ENCODE results near the gene ENTREP1. TPM values are rescaled to one million over a fixed set of nuclear protein-coding genes. Genes with fewer than 3 reads are reported as not detected.

ENTREP1 gene
- polyA plus RNA-seq, 6 donors from 2014 or later: not detected

- Mint-ChIP-seq H3K4me3 (no peak overlapping the region), H3K36me3 (no peaks in the 10 kb centered on the region), H3K9me3 (peaks cover 0 to 2% (median 0%) of the 10 kb centered on the region in 7 donors), H3K27ac (no peak overlapping the region), H3K4me1 (peaks cover 0 to 6% (median 5%) of the 10 kb centered on the region in 3 donors), H3K27me3 (peaks cover 18 to 48% (median 40%) of the 10 kb centered on the region in 3 donors)
- DNase-seq: no peak
- ATAC-seq (ENCODE audit: low read depth in 2 of 2): no peak
Measured at GRCh38 chr9:69330580-69330979, 5.6 kb downstream of the ENTREP1 start.

- ATAC-seq (ENCODE audit: low read depth in 2 of 2) (no peak), DNase-seq (no peak)
- Mint-ChIP-seq H3K4me3 (no peak overlapping the region), H3K36me3 (no peaks in the 10 kb centered on the region), H3K4me1 (no peaks in the 10 kb centered on the region), H3K9me3 (peaks cover 0 to 2% (median 0%) of the 10 kb centered on the region in 7 donors), H3K27me3 (peaks cover 10 to 40% (median 33%) of the 10 kb centered on the region in 3 donors), H3K27ac (no peak overlapping the region)
Measured at GRCh38 chr9:69331444-69331843, 6.4 kb downstream of the ENTREP1 start.

DNA sequence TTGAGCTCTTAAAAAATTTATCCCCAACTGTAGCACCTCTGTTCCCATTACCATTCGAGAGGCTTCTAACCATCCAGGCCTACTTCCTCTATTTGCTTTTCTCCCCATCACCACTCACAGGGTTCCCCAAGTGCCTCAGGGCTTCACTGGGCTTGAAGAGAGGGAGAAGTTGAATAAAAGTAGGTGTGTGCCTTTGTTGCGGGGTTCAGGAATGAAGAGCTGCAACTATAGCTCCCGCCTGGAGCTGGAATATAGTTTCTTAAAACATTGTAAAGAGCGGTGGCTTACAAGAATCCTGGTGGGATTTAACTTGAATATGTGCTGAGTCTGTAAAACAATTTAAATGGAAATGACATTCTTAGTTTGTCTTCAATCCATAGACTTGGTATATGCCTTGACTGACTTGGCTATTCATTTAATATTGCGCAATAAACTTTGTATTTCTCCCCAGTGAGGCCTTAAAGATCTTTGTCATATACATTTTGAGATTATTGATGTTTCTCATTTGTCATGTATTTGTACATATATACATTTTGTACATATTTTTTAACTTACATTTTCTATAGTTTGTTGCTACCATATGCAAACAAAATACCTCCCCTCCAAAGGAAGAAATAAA is 7.2 kb downstream of the ENTREP1 start:
- peaks cover 7 to 33% (median 29%) of the 10 kb centered on the region in 3 donors for H3K27me3 Mint-ChIP-seq
- DNase-seq: no peak
- no peak overlapping the region for H3K27ac Mint-ChIP-seq
- no peak for ATAC-seq (ENCODE audit: low read depth in 2 of 2)
- no peaks in the 10 kb centered on the region for H3K36me3 Mint-ChIP-seq
- H3K9me3 Mint-ChIP-seq: peaks cover 0 to 2% (median 0%) of the 10 kb centered on the region in 7 donors
- H3K4me3 Mint-ChIP-seq: no peak overlapping the region
- H3K4me1 Mint-ChIP-seq: no peaks in the 10 kb centered on the region

- Mint-ChIP-seq H3K4me3 (no peak overlapping the region), H3K9me3 (peaks cover 0 to 2% (median 0%) of the 10 kb centered on the region in 7 donors), H3K27me3 (peaks cover 0 to 26% (median 24%) of the 10 kb centered on the region in 3 donors), H3K27ac (peak overlapping the region in 1 of 6 donors; percentile 26), H3K36me3 (no peaks in the 10 kb centered on the region), H3K4me1 (no peaks in the 10 kb centered on the region)
- no peak for ATAC-seq (ENCODE audit: low read depth in 2 of 2)
- no peak for DNase-seq
Measured at GRCh38 chr9:69333716-69334115, 8.7 kb downstream of the ENTREP1 start.

DNA sequence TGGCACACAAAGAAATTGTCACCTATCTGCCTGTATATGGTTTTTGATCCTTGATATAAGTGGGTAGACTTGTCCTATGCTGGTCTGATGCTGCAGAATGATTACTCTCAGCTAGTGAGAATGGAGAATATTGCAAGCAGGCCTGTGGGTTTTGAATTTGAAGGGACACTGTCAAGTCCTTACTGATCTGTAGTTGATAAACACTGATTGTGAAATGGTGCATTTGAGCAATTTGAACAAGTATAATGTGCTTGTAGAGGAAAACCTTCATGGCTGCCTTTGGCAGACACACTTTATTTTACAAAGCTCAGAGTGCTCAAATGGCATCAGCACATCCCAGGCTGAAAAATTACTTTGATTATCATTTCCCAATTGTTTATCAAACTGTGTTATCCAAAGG is 9.3 kb downstream of the ENTREP1 start:
- no peak for ATAC-seq (ENCODE audit: low read depth in 2 of 2)
- H3K27me3 Mint-ChIP-seq: peaks cover 0 to 24% (median 22%) of the 10 kb centered on the region in 3 donors
- no peaks in the 10 kb centered on the region for H3K36me3 Mint-ChIP-seq

GRCh38 chr9:69339620-69340019 is 14.6 kb downstream of the ENTREP1 start:
- no peak for ATAC-seq (ENCODE audit: low read depth in 2 of 2)
- no peaks in the 10 kb centered on the region for H3K4me1 Mint-ChIP-seq
- no peak overlapping the region for H3K27ac Mint-ChIP-seq
- no peaks in the 10 kb centered on the region for H3K36me3 Mint-ChIP-seq
- H3K27me3 Mint-ChIP-seq: peaks cover 9 to 26% (median 16%) of the 10 kb centered on the region in 3 donors
- no peak for DNase-seq
- H3K9me3 Mint-ChIP-seq: no peaks in the 10 kb centered on the region
- H3K4me3 Mint-ChIP-seq: no peak overlapping the region

More for the DNA sequence above, 9.3 kb downstream of the ENTREP1 start:
- H3K4me3 Mint-ChIP-seq: no peak overlapping the region
- DNase-seq: no peak
- H3K9me3 Mint-ChIP-seq: peaks cover 0 to 2% (median 0%) of the 10 kb centered on the region in 7 donors
- no peak overlapping the region for H3K27ac Mint-ChIP-seq
- H3K4me1 Mint-ChIP-seq: no peaks in the 10 kb centered on the region

- DNase-seq: no peak
- H3K9me3 Mint-ChIP-seq: no peaks in the 10 kb centered on the region
- peaks cover 9 to 26% (median 16%) of the 10 kb centered on the region in 3 donors for H3K27me3 Mint-ChIP-seq
- no peaks in the 10 kb centered on the region for H3K36me3 Mint-ChIP-seq
- no peak overlapping the region for H3K4me3 Mint-ChIP-seq
- H3K4me1 Mint-ChIP-seq: no peaks in the 10 kb centered on the region
- H3K27ac Mint-ChIP-seq: no peak overlapping the region
- ATAC-seq (ENCODE audit: low read depth in 2 of 2): no peak
Measured at GRCh38 chr9:69340631-69341030, 15.6 kb downstream of the ENTREP1 start.

- ATAC-seq (ENCODE audit: low read depth in 2 of 2) (no peak), DNase-seq (no peak)
- H3K36me3 Mint-ChIP-seq: no peaks in the 10 kb centered on the region
- no peaks in the 10 kb centered on the region for H3K9me3 Mint-ChIP-seq
- no peak overlapping the region for H3K27ac Mint-ChIP-seq
- H3K4me3 Mint-ChIP-seq: no peak overlapping the region
- H3K4me1 Mint-ChIP-seq: no peaks in the 10 kb centered on the region
- peaks cover 9 to 26% (median 20%) of the 10 kb centered on the region in 3 donors for H3K27me3 Mint-ChIP-seq
Measured at GRCh38 chr9:69342769-69343168, 17.8 kb downstream of the ENTREP1 start.

GRCh38 chr9:69344459-69344858 is 19.4 kb downstream of the ENTREP1 start:
- Mint-ChIP-seq H3K4me3 (no peak overlapping the region), H3K9me3 (peaks cover 0 to 4% (median 0%) of the 10 kb centered on the region in 7 donors), H3K36me3 (no peaks in the 10 kb centered on the region), H3K4me1 (no peaks in the 10 kb centered on the region), H3K27ac (no peak overlapping the region), H3K27me3 (peaks cover 9 to 32% (median 16%) of the 10 kb centered on the region in 3 donors)
- no peak for DNase-seq
- no peak for ATAC-seq (ENCODE audit: low read depth in 2 of 2)

DNA sequence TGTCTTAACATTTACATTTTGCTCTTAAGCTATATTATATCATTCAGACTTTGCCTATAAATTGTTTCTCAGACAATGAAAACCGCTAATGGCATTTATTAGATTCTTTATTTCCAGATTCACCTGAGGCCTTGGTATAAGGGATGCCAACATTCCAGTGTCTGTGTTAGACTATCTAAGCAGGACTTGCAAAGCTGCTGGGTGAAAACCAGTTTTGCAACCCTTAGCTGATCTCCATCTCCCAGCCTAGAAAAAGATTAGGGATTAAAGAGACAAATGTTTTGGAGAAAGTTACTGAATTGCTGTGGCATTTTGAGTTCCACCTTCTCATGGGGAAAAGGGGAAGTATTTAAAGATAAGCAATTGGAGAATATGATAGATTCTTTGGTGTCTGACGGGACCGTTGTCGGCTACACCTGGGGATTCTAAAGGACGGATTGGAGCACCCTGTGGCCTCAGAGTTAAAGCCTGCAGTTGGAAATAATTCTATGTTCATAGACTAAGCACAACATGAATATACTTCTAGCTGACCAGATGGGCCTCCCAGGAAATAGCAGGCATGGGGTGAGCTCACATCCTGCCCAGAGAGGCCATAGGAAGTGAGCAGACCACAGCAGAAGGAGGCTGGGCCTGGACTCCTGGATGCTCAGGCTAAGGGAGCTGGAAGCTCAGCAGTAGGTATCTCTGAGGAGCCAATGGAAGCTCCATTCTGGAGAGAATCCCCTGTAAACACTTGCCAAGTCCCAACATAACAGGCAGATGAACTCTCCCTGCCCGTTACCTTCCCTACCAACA is 21.8 kb downstream of the ENTREP1 start:
- H3K27ac Mint-ChIP-seq: no peak overlapping the region
- DNase-seq (no peak), ATAC-seq (ENCODE audit: low read depth in 2 of 2) (no peak)
- peaks cover 0 to 10% (median 0%) of the 10 kb centered on the region in 7 donors for H3K9me3 Mint-ChIP-seq
- H3K27me3 Mint-ChIP-seq: peaks cover 9 to 23% (median 15%) of the 10 kb centered on the region in 3 donors
- no peak overlapping the region for H3K4me3 Mint-ChIP-seq
- no peaks in the 10 kb centered on the region for H3K36me3 Mint-ChIP-seq
- H3K4me1 Mint-ChIP-seq: no peaks in the 10 kb centered on the region

DNA sequence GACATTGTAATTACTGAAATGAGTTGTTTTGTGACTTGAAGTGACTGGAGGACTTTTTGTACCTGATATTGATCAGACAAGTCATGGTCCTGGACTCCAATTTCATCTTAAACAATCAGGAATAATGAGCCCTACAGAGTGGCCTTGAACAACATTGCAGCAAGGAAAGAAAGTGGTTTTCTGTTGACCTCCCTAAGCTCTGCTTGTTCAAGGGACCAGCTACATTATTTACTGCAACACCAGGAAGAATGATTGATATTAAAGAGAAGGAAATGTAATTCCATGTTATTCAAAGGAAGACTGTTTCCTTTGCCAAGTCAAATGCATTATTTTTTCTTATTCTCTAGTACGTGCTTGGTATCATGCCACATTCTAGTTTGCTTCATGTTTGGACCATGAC is 22.6 kb downstream of the ENTREP1 start:
- Mint-ChIP-seq H3K4me1 (no peaks in the 10 kb centered on the region), H3K9me3 (peaks cover 0 to 10% (median 0%) of the 10 kb centered on the region in 7 donors), H3K27me3 (peaks cover 8 to 23% (median 17%) of the 10 kb centered on the region in 3 donors), H3K36me3 (no peaks in the 10 kb centered on the region), H3K4me3 (no peak overlapping the region), H3K27ac (no peak overlapping the region)
- DNase-seq (no peak), ATAC-seq (ENCODE audit: low read depth in 2 of 2) (no peak)

GRCh38 chr9:69351227-69351626 is 26.2 kb downstream of the ENTREP1 start:
- no peak overlapping the region for H3K4me3 Mint-ChIP-seq
- H3K9me3 Mint-ChIP-seq: peaks cover 0 to 10% (median 0%) of the 10 kb centered on the region in 7 donors
- H3K4me1 Mint-ChIP-seq: no peaks in the 10 kb centered on the region
- no peak for DNase-seq
- H3K27ac Mint-ChIP-seq: no peak overlapping the region
- no peaks in the 10 kb centered on the region for H3K36me3 Mint-ChIP-seq
- ATAC-seq (ENCODE audit: low read depth in 2 of 2): no peak
- peaks cover 13 to 25% (median 20%) of the 10 kb centered on the region in 3 donors for H3K27me3 Mint-ChIP-seq

- Mint-ChIP-seq H3K4me3 (no peak overlapping the region), H3K27me3 (peaks cover 13 to 23% (median 14%) of the 10 kb centered on the region in 3 donors), H3K4me1 (no peaks in the 10 kb centered on the region), H3K36me3 (no peaks in the 10 kb centered on the region), H3K27ac (no peak overlapping the region), H3K9me3 (peaks cover 0 to 3% (median 0%) of the 10 kb centered on the region in 7 donors)
- ATAC-seq (ENCODE audit: low read depth in 2 of 2) (no peak), DNase-seq (no peak)
Measured at GRCh38 chr9:69355232-69355631, 30.2 kb downstream of the ENTREP1 start.

Data from naive B cell (primary cell).